HepG2 (cell line): ENCODE measurements around the gene PAPOLA. TPM values are rescaled to one million over a fixed set of nuclear protein-coding genes. Genes with fewer than 3 reads are reported as not detected.

Experiments used
- ARID4A ChIP-seq: sonication (generic); formaldehyde crosslinking; IDR thresholded peaks from 2 replicates; pipeline ENCODE4 v1.5.0; 2020; ENCODE audit warnings: mild to moderate bottlenecking, missing genetic modification reagents, borderline replicate concordance
- DPF2 ChIP-seq: sonication (generic); formaldehyde crosslinking; IDR thresholded peaks from 2 replicates; pipeline ENCODE4 v1.4.0; 2020; ENCODE audit warnings: mild to moderate bottlenecking, low read depth, missing genetic modification reagents, borderline replicate concordance
- FOSL2 ChIP-seq: sonication (generic); formaldehyde crosslinking; IDR thresholded peaks from 2 replicates; pipeline ENCODE4 v1.4.0; 2020; ENCODE audit warnings: missing genetic modification reagents
- GLI4 ChIP-seq: sonication (generic); formaldehyde crosslinking; IDR thresholded peaks from 2 replicates; pipeline ENCODE4 v1.5.1; 2020; ENCODE audit warnings: missing genetic modification reagents, mild to moderate bottlenecking, moderate library complexity, borderline replicate concordance
- NFE2L1 ChIP-seq: sonication (generic); formaldehyde crosslinking; IDR thresholded peaks from 2 replicates; pipeline ENCODE4 v1.4.0; 2020; ENCODE audit warnings: missing genetic modification reagents, mild to moderate bottlenecking, borderline replicate concordance
- PPARG ChIP-seq: conservative IDR thresholded peaks from 2 replicates; pipeline ENCODE4 v1.6.1; 2016; ENCODE audit warnings: missing biosample characterization, missing genetic modification reagents
- SOX6 ChIP-seq, 2 experiments: fragments of 450-650 bp in 1 of 2; sonication (generic) in 1 of 2; formaldehyde crosslinking in 1 of 2; IDR thresholded peaks; 2 replicates each; pipeline versions ENCODE4 v1.4.0 to v1.6.1; 2017 to 2020; ENCODE audit warnings: antibody characterized with exemption in 1 of 2, mild to moderate bottlenecking in 1 of 2, missing genetic modification reagents in 1 of 2
- TBP ChIP-seq: sonication (generic); formaldehyde crosslinking; IDR thresholded peaks from 2 replicates; pipeline ENCODE4 v1.5.0; 2020; ENCODE audit warnings: missing genetic modification reagents
- ZFP36 ChIP-seq: fragments of 150-350 bp; IDR thresholded peaks from 2 replicates; pipeline ENCODE4 v1.6.1; 2018; ENCODE audit warnings: borderline replicate concordance, low read length, low read depth; ENCODE audit not compliant: partially characterized antibody
- ZNF280D ChIP-seq: sonication (generic); formaldehyde crosslinking; IDR thresholded peaks from 2 replicates; pipeline ENCODE4 v1.5.1; 2020; ENCODE audit warnings: mild to moderate bottlenecking, missing genetic modification reagents
- ZNF34 ChIP-seq: sonication (generic); formaldehyde crosslinking; IDR thresholded peaks from 2 replicates; pipeline ENCODE4 v1.4.0; 2020; ENCODE audit warnings: mild to moderate bottlenecking, missing genetic modification reagents, borderline replicate concordance
- ZNF354B ChIP-seq: sonication (generic); formaldehyde crosslinking; IDR thresholded peaks from 2 replicates; pipeline ENCODE4 v1.8.0; 2022; ENCODE audit warnings: mild to moderate bottlenecking, missing genetic modification reagents
- ZNF562 ChIP-seq: sonication (generic); formaldehyde crosslinking; IDR thresholded peaks from 2 replicates; pipeline ENCODE4 v1.8.0; 2022; ENCODE audit warnings: missing genetic modification reagents, borderline replicate concordance
- ZNF710 ChIP-seq: sonication (generic); formaldehyde crosslinking; IDR thresholded peaks from 2 replicates; pipeline ENCODE4 v1.5.0; 2020; ENCODE audit warnings: mild to moderate bottlenecking, missing genetic modification reagents, borderline replicate concordance
- ZNF749 ChIP-seq: sonication (generic); formaldehyde crosslinking; IDR thresholded peaks from 2 replicates; pipeline ENCODE4 v1.8.0; 2022; ENCODE audit warnings: mild to moderate bottlenecking, missing genetic modification reagents, moderate library complexity, borderline replicate concordance
- ZNF784 ChIP-seq: sonication (generic); formaldehyde crosslinking; IDR thresholded peaks from 2 replicates; pipeline ENCODE4 v1.5.1; 2020; ENCODE audit warnings: missing genetic modification reagents, mild to moderate bottlenecking, borderline replicate concordance
- polyA plus RNA-seq, 8 experiments: library from polyadenylated mRNA; depleted of rRNA in 3 of 8; stranded (reverse) in 7 of 8; unstranded in 1 of 8; fragments of >200 nt; fragmentation: Illumina TruSeq in 4 of 8; extraction: Trizol in 4 of 8; gene quantifications; 2 replicates each; pipeline versions ENCODE4 v1.2.1 to v1.2.3, GENCODE V29; 2011 to 2016; ENCODE audit warnings: low read depth in 4 of 8, missing spikeins in 1 of 8, mixed read lengths in 1 of 8; ENCODE audit not compliant: insufficient read depth in 1 of 8
- total RNA-seq, 5 experiments: library from RNA; depleted of rRNA; stranded (reverse); fragments of >200 nt; fragmentation: Illumina TruSeq; extraction: Trizol; gene quantifications; 2 replicates each; pipeline ENCODE4 v1.2.3, GENCODE V29; 2016; ENCODE audit warnings: low read depth in 1 of 5

Gene PAPOLA
- total and polyA plus RNA-seq, 2 of the 13 experiments (the other 11 are each of a cell fraction or from before 2014, with no cell fraction given) = 103 to 151 TPM

- TF ChIP-seq NFE2L1 (CRISPR knock-in tag) (no peak), PPARG (CRISPR knock-in tag) (peak; percentile 70), SOX6 (IDR thresholded peaks at IDR 0.05) (no peak), SOX6 (CRISPR knock-in tag; IDR thresholded peaks at IDR 0.05) (peak; percentile 82), ZNF710 (CRISPR knock-in tag) (no peak), ZNF562 (CRISPR knock-in tag) (no peak), ZNF784 (no peak), ARID4A (CRISPR knock-in tag) (no peak), FOSL2 (CRISPR knock-in tag) (peak; percentile 28; the same call in 1 of the 2 replicates), GLI4 (CRISPR knock-in tag) (no peak), ZNF749 (no peak), ZFP36 (no peak), TBP (CRISPR knock-in tag) (no peak), ZNF354B (CRISPR knock-in tag) (no peak), ZNF34 (CRISPR knock-in tag) (no peak), ZNF280D (CRISPR knock-in tag) (no peak), DPF2 (peak; percentile 76; the same call in 1 of the 2 replicates)
Observed at GRCh38 chr14:96461950-96462798, 40.0 kb upstream of the PAPOLA start (continued).
